HepG2 (cell line): ENCODE results near the gene CHAF1A. TPM values are rescaled to one million over a fixed set of nuclear protein-coding genes. Genes with fewer than 3 reads are reported as not detected.
A peak's percentile ranks its signal among the peaks of the same experiment; 100 is the strongest.

Source experiments
- BHLHE40 ChIP-seq: IDR thresholded peaks from 2 replicates; pipeline ENCODE4 v1.6.1; 2011; ENCODE audit warnings: low read length, improper control_type of control experiment
- BRCA1 ChIP-seq: sonication (generic); formaldehyde crosslinking; IDR thresholded peaks from 2 replicates; pipeline ENCODE4 v1.4.0; 2020; ENCODE audit warnings: missing genetic modification reagents
- CEBPB ChIP-seq: IDR thresholded peaks from 2 replicates; pipeline ENCODE4 v1.6.1; 2011; ENCODE audit warnings: low read depth, low read length, improper control_type of control experiment, borderline replicate concordance
- DNMT1 ChIP-seq: sonication (generic); formaldehyde crosslinking; IDR thresholded peaks from 2 replicates; pipeline ENCODE4 v1.5.1; 2020; ENCODE audit warnings: mild to moderate bottlenecking, missing genetic modification reagents
- DNMT3B ChIP-seq: conservative IDR thresholded peaks from 2 replicates; pipeline ENCODE4 v1.6.1; 2016; ENCODE audit warnings: missing biosample characterization, control low read depth
- HOMEZ ChIP-seq: IDR thresholded peaks from 2 replicates; pipeline ENCODE4 v1.6.1; 2016; ENCODE audit warnings: low read depth
- HOXA5 ChIP-seq: sonication (generic); formaldehyde crosslinking; IDR thresholded peaks from 2 replicates; pipeline ENCODE4 v1.4.0; 2020; ENCODE audit warnings: missing genetic modification reagents
- KLF6 ChIP-seq: IDR thresholded peaks from 2 replicates; pipeline ENCODE4 v1.8.0; 2016; ENCODE audit warnings: missing biosample characterization, missing genetic modification reagents
- KMT2B ChIP-seq: IDR thresholded peaks from 2 replicates; pipeline ENCODE4 v1.6.1; 2016; ENCODE audit warnings: missing genetic modification reagents, missing compliant biosample characterization
- PCBP2 ChIP-seq: fragments of 200-400 bp; formaldehyde crosslinking; optimal IDR thresholded peaks from 2 replicates; pipeline ENCODE3; 2018; ENCODE audit warnings: low read length, low read depth; ENCODE audit not compliant: poor library complexity, severe bottlenecking
- RARG ChIP-seq: sonication (generic); formaldehyde crosslinking; IDR thresholded peaks from 2 replicates; pipeline ENCODE4 v1.4.0; 2020; ENCODE audit warnings: low read depth, mild to moderate bottlenecking, missing genetic modification reagents
- SMAD3 ChIP-seq: sonication (generic); formaldehyde crosslinking; IDR thresholded peaks from 2 replicates; pipeline ENCODE4 v1.4.0; 2020; ENCODE audit warnings: missing genetic modification reagents
- TBX3 ChIP-seq: fragments of 450-650 bp; IDR thresholded peaks from 2 replicates; pipeline ENCODE4 v1.6.1; 2017; ENCODE audit warnings: antibody characterized with exemption, mild to moderate bottlenecking, inconsistent platforms, borderline replicate concordance
- TFDP2 ChIP-seq: sonication (generic); formaldehyde crosslinking; IDR thresholded peaks from 2 replicates; pipeline ENCODE4 v1.4.0; 2020; ENCODE audit warnings: missing genetic modification reagents
- ZIK1 ChIP-seq: sonication (generic); formaldehyde crosslinking; IDR thresholded peaks from 2 replicates; pipeline ENCODE4 v1.5.0; 2020; ENCODE audit warnings: mild to moderate bottlenecking, low read depth, missing genetic modification reagents, borderline replicate concordance
- ZNF20 ChIP-seq: sonication (generic); formaldehyde crosslinking; IDR thresholded peaks from 2 replicates; pipeline ENCODE4 v1.4.0; 2020; ENCODE audit warnings: mild to moderate bottlenecking, moderate library complexity, missing genetic modification reagents
- ZNF350 ChIP-seq: sonication (generic); formaldehyde crosslinking; IDR thresholded peaks from 2 replicates; pipeline ENCODE4 v1.4.0; 2020; ENCODE audit warnings: mild to moderate bottlenecking, low read depth, missing genetic modification reagents, borderline replicate concordance
- ZNF383 ChIP-seq: sonication (generic); formaldehyde crosslinking; IDR thresholded peaks from 2 replicates; pipeline ENCODE4 v1.4.0; 2020; ENCODE audit warnings: missing genetic modification reagents, mild to moderate bottlenecking, borderline replicate concordance
- ZNF513 ChIP-seq: sonication (generic); formaldehyde crosslinking; conservative IDR thresholded peaks from 2 replicates; pipeline ENCODE4 v1.5.0; 2020; ENCODE audit warnings: missing genetic modification reagents
- ZNF556 ChIP-seq: sonication (generic); formaldehyde crosslinking; IDR thresholded peaks from 2 replicates; pipeline ENCODE4 v1.4.0; 2020; ENCODE audit warnings: mild to moderate bottlenecking, missing genetic modification reagents, borderline replicate concordance
- ZNF577 ChIP-seq: sonication (generic); formaldehyde crosslinking; IDR thresholded peaks from 2 replicates; pipeline ENCODE4 v1.4.0; 2020; ENCODE audit warnings: mild to moderate bottlenecking, low read depth, missing genetic modification reagents, borderline replicate concordance
- ZNF746 ChIP-seq: sonication (generic); formaldehyde crosslinking; IDR thresholded peaks from 2 replicates; pipeline ENCODE4 v1.8.0; 2022; ENCODE audit warnings: mild to moderate bottlenecking, missing genetic modification reagents
- polyA plus RNA-seq, 8 experiments: library from polyadenylated mRNA; depleted of rRNA in 3 of 8; stranded (reverse) in 7 of 8; unstranded in 1 of 8; fragments of >200 nt; fragmentation: Illumina TruSeq in 4 of 8; extraction: Trizol in 4 of 8; gene quantifications; 2 replicates each; pipeline versions ENCODE4 v1.2.1 to v1.2.3, GENCODE V29; 2011 to 2016; ENCODE audit warnings: low read depth in 4 of 8, missing spikeins in 1 of 8, mixed read lengths in 1 of 8; ENCODE audit not compliant: insufficient read depth in 1 of 8
- total RNA-seq, 5 experiments: library from RNA; depleted of rRNA; stranded (reverse); fragments of >200 nt; fragmentation: Illumina TruSeq; extraction: Trizol; gene quantifications; 2 replicates each; pipeline ENCODE4 v1.2.3, GENCODE V29; 2016; ENCODE audit warnings: low read depth in 1 of 5

Gene CHAF1A
- total and polyA plus RNA-seq, 2 of the 13 experiments (the other 11 are each of a cell fraction or from before 2014, with no cell fraction given): 11.0 to 34.8 TPM

GRCh38 chr19:4400135-4400936, 2.1 kb upstream of the CHAF1A start, which contains the start of gene SH3GL1 (continued):
- peak; percentile 97 for TF ChIP-seq TFDP2
- TF ChIP-seq ZNF577: no peak
- no peak; the same call in 1 of the 2 replicates for TF ChIP-seq RARG
- TF ChIP-seq CEBPB: no peak
- TF ChIP-seq TBX3: no peak
- peak; percentile 88 for TF ChIP-seq HOXA5 (CRISPR knock-in tag)
- no peak for TF ChIP-seq ZNF383 (CRISPR knock-in tag)
- peak; percentile 69; the same call in 1 of the 2 replicates for TF ChIP-seq ZNF556 (CRISPR knock-in tag)
- no peak for TF ChIP-seq ZIK1
- TF ChIP-seq BHLHE40: peak; percentile 66
- TF ChIP-seq PCBP2: no peak
- TF ChIP-seq KLF6 (CRISPR knock-in tag): 0 out of 2 replicates have a peak, but pooled peaks have one; percentile 51
- no peak for TF ChIP-seq SMAD3 (CRISPR knock-in tag)
- no peak for TF ChIP-seq BRCA1 (CRISPR knock-in tag)
- TF ChIP-seq HOMEZ (CRISPR knock-in tag): peak; percentile 67
- TF ChIP-seq DNMT1: no peak
- no peak for TF ChIP-seq ZNF20
- TF ChIP-seq KMT2B: peak; percentile 81
- TF ChIP-seq ZNF513 (CRISPR knock-in tag): no peak
- no peak for TF ChIP-seq ZNF746 (CRISPR knock-in tag)
- TF ChIP-seq DNMT3B (CRISPR knock-in tag): no peak
- TF ChIP-seq ZNF350 (CRISPR knock-in tag): peak; percentile 47; the same call in 1 of the 2 replicates
